ENCODE results near the gene MEF2C. TPM values are rescaled to one million over a fixed set of nuclear protein-coding genes. Genes with fewer than 3 reads are reported as not detected.

Gene MEF2C
- total and polyA plus RNA-seq, 2 experiments from 2014 or later, result 0.97 to 1.6 TPM

DNA sequence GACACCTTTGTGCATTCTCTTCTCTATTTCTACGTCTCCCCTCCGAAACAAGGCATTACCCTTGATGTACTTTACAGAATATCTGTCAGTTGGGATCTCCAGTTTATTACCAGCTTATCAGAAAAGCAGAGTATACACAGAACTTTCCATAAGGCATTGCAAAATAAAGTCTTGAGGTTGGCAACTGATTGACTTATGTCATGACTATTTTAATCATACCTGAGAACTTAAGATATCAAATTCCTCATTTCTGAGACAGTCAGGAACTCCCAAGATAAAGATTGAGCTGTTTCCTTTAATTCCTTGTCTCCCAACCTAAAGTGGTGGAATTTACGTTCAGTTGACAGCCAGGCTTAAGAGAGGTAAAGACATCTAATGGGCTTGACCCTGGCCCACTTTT is 110.9 kb downstream of the MEF2C start:
- Histone ChIP-seq H3K79me2 (replicated peaks; ENCODE audit: insufficient read depth) (no peaks in the 10 kb centered on the region), H3K36me3 (ENCODE audit: insufficient read depth) (no peaks in the 10 kb centered on the region), H3F3A (replicated peaks; ENCODE audit: low read depth) (no peaks in the 10 kb centered on the region), H3K4me3 (no peak overlapping the region), H3K27ac (ENCODE audit: low read depth) (no peak overlapping the region), H3K4me1 (ENCODE audit: insufficient read depth) (no peaks in the 10 kb centered on the region), H4K20me1 (replicated peaks; ENCODE audit: insufficient read depth) (no peaks in the 10 kb centered on the region; the same call in 1 of the 2 replicates), H2AFZ (no peak overlapping the region), H3K27me3 (ENCODE audit: insufficient read depth) (no peaks in the 10 kb centered on the region), H3K9me2 (ENCODE audit: insufficient read depth) (no peaks in the 10 kb centered on the region), H3K4me2 (no peak overlapping the region)
- peaks cover 2% of the 10 kb centered on the region for H3K27me3 Mint-ChIP-seq (ENCODE audit: insufficient read depth, low read depth, poor library complexity)
- no peak for ATAC-seq
- no peaks in the 10 kb centered on the region for H3K4me1 Mint-ChIP-seq
- no peaks in the 10 kb centered on the region for H3K9me3 Mint-ChIP-seq
- H3K36me3 Mint-ChIP-seq (ENCODE audit: low read depth), result no peaks in the 10 kb centered on the region
- no peak overlapping the region for H3K4me3 Mint-ChIP-seq
- no peak overlapping the region for H3K27ac Mint-ChIP-seq
- TF ChIP-seq NANOG (IDR thresholded peaks at IDR 0.05; ENCODE audit: borderline replicate concordance), result no peak
- TF ChIP-seq, protein P1, sequence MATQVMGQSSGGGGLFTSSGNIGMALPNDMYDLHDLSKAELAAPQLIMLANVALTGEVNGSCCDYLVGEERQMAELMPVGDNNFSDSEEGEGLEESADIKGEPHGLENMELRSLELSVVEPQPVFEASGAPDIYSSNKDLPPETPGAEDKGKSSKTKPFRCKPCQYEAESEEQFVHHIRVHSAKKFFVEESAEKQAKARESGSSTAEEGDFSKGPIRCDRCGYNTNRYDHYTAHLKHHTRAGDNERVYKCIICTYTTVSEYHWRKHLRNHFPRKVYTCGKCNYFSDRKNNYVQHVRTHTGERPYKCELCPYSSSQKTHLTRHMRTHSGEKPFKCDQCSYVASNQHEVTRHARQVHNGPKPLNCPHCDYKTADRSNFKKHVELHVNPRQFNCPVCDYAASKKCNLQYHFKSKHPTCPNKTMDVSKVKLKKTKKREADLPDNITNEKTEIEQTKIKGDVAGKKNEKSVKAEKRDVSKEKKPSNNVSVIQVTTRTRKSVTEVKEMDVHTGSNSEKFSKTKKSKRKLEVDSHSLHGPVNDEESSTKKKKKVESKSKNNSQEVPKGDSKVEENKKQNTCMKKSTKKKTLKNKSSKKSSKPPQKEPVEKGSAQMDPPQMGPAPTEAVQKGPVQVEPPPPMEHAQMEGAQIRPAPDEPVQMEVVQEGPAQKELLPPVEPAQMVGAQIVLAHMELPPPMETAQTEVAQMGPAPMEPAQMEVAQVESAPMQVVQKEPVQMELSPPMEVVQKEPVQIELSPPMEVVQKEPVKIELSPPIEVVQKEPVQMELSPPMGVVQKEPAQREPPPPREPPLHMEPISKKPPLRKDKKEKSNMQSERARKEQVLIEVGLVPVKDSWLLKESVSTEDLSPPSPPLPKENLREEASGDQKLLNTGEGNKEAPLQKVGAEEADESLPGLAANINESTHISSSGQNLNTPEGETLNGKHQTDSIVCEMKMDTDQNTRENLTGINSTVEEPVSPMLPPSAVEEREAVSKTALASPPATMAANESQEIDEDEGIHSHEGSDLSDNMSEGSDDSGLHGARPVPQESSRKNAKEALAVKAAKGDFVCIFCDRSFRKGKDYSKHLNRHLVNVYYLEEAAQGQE (IDR thresholded peaks at IDR 0.05; ENCODE audit: unreplicated experiment), result no peak
- no peak for DNase-seq (ENCODE audit: low spot score)

DNA sequence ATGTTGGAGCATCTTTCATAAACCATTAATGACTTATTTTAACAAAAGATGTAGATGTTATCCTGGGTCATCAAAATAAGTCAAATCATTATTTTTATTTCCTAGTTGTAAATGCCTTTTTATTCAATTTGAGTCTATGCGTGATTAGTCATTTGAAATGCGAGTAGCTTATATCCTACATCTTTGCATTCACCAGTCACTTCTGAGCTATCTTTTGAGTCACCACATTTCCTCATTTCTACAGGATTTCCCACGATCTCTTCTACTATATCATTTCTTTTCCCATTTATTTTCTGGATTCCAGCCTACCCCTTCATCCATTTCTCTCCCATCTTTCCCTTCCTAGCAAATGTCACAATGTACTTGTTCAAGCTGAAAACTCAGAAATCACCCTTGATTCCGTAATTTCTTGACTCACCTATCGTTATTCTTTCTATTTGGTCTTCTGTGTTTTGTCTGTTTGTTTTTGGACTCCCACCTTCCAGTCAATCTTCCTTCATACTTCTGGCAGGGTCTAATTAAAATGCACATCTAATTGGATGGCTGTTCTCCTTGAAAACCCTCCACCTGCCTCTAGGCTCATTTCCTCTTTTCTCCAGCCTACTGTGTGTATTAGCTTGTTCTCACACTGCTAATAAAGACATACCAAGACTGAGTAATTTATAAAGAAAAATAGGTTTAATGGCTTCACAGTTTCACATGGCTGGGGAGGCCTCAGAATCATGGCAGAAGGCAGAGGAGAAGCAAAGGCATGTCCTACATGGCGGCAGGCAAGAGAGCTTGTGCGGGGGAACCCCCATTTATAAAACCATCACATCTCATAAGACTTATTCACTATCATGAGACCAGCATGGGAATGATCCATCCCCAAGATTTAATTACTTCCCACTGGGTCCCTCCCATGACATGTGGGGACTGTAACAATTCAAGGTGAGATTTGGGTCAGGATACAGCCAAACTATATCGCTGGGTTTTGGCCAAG is 112.4 kb downstream of the MEF2C start:
- Mint-ChIP-seq H3K9me3 (no peaks in the 10 kb centered on the region), H3K27ac (no peak overlapping the region), H3K4me1 (no peaks in the 10 kb centered on the region), H3K27me3 (ENCODE audit: insufficient read depth, low read depth, poor library complexity) (no peaks in the 10 kb centered on the region), H3K36me3 (ENCODE audit: low read depth) (no peaks in the 10 kb centered on the region), H3K4me3 (no peak overlapping the region)
- H3K4me1 ChIP-seq (ENCODE audit: insufficient read depth), result no peaks in the 10 kb centered on the region
- H4K20me1 ChIP-seq (replicated peaks; ENCODE audit: insufficient read depth), result no peaks in the 10 kb centered on the region
- TF ChIP-seq NANOG (IDR thresholded peaks at IDR 0.05; ENCODE audit: borderline replicate concordance), result no peak
- H2AFZ ChIP-seq, result no peak overlapping the region
- H3K4me3 ChIP-seq, result no peak overlapping the region
- no peak for ATAC-seq
- H3K27me3 ChIP-seq (ENCODE audit: insufficient read depth), result no peaks in the 10 kb centered on the region
- DNase-seq (ENCODE audit: low spot score), result no peak
- no peak overlapping the region for H3K27ac ChIP-seq (ENCODE audit: low read depth)
- H3F3A ChIP-seq (replicated peaks; ENCODE audit: low read depth), result no peaks in the 10 kb centered on the region
- H3K79me2 ChIP-seq (replicated peaks; ENCODE audit: insufficient read depth), result no peaks in the 10 kb centered on the region
- no peaks in the 10 kb centered on the region for H3K36me3 ChIP-seq (ENCODE audit: insufficient read depth)
- H3K9me2 ChIP-seq (ENCODE audit: insufficient read depth), result no peaks in the 10 kb centered on the region
- no peak overlapping the region for H3K4me2 ChIP-seq

GRCh38 chr5:88769165-88769564 is 113.8 kb downstream of the MEF2C start:
- Mint-ChIP-seq H3K27ac (no peak overlapping the region), H3K27me3 (ENCODE audit: insufficient read depth, low read depth, poor library complexity) (no peaks in the 10 kb centered on the region), H3K4me1 (no peaks in the 10 kb centered on the region), H3K4me3 (no peak overlapping the region), H3K36me3 (ENCODE audit: low read depth) (no peaks in the 10 kb centered on the region), H3K9me3 (no peaks in the 10 kb centered on the region)
- no peaks in the 10 kb centered on the region for H4K20me1 ChIP-seq (replicated peaks; ENCODE audit: insufficient read depth)
- H3K27ac ChIP-seq (ENCODE audit: low read depth), result no peak overlapping the region
- no peaks in the 10 kb centered on the region for H3K79me2 ChIP-seq (replicated peaks; ENCODE audit: insufficient read depth)
- ATAC-seq (no peak), DNase-seq (ENCODE audit: low spot score) (no peak)
- H3K4me2 ChIP-seq, result no peak overlapping the region
- H3K4me1 ChIP-seq (ENCODE audit: insufficient read depth), result no peaks in the 10 kb centered on the region
- no peaks in the 10 kb centered on the region for H3F3A ChIP-seq (replicated peaks; ENCODE audit: low read depth)
- no peaks in the 10 kb centered on the region for H3K27me3 ChIP-seq (ENCODE audit: insufficient read depth)
- H2AFZ ChIP-seq, result no peak overlapping the region
- no peaks in the 10 kb centered on the region for H3K36me3 ChIP-seq (ENCODE audit: insufficient read depth)
- H3K9me2 ChIP-seq (ENCODE audit: insufficient read depth), result no peaks in the 10 kb centered on the region
- no peak overlapping the region for H3K4me3 ChIP-seq
- no peak for TF ChIP-seq CREB1 (CRISPR knock-in tag; IDR thresholded peaks at IDR 0.05; ENCODE audit: low read depth)
- TF ChIP-seq ZNF331 (CRISPR knock-in tag; IDR thresholded peaks at IDR 0.05; ENCODE audit: low read depth), result no peak
- no peak for TF ChIP-seq ZNF462 (CRISPR knock-in tag; IDR thresholded peaks at IDR 0.05)
